HG02981 (cell line): ENCODE measurements around the gene NLK.

Experiments used
- ATAC-seq: cut with Tn5 transposase; IDR thresholded peaks from one replicate; pipeline ENCODE4 v1.9.1; 2021; ENCODE audit warnings: mild to moderate bottlenecking, moderate library complexity; ENCODE audit not compliant: unreplicated experiment

Gene NLK

GRCh38 chr17:28110184-28110583 lies 67.7 kb downstream of the NLK start:
- ATAC-seq: no peak

GRCh38 chr17:28112181-28112580 lies 69.7 kb downstream of the NLK start:
- ATAC-seq: no peak

- no peak for ATAC-seq
Observed at GRCh38 chr17:28112606-28113005, 70.1 kb downstream of the NLK start.

- no peak for ATAC-seq
Observed at GRCh38 chr17:28113269-28113668, 70.8 kb downstream of the NLK start.

GRCh38 chr17:28115046-28115445 lies 72.6 kb downstream of the NLK start:
- ATAC-seq: no peak

GRCh38 chr17:28117304-28117703 lies 74.8 kb downstream of the NLK start:
- ATAC-seq: no peak

- ATAC-seq: no peak
Observed at GRCh38 chr17:28118362-28118761, 75.9 kb downstream of the NLK start.

GRCh38 chr17:28119046-28119445 lies 76.6 kb downstream of the NLK start:
- no peak for ATAC-seq

GRCh38 chr17:28119560-28119959 lies 77.1 kb downstream of the NLK start:
- ATAC-seq: no peak

GRCh38 chr17:28120766-28121165 lies 78.3 kb downstream of the NLK start:
- no peak for ATAC-seq

- no peak for ATAC-seq
Observed at GRCh38 chr17:28124962-28125361, 82.5 kb downstream of the NLK start.

GRCh38 chr17:28125526-28126378 lies 83.3 kb downstream of the NLK start:
- no peak for ATAC-seq

- no peak for ATAC-seq
Observed at GRCh38 chr17:28127196-28127595, 84.7 kb downstream of the NLK start.

- ATAC-seq: no peak
Observed at GRCh38 chr17:28128779-28129178, 86.3 kb downstream of the NLK start.

- ATAC-seq: no peak
Observed at GRCh38 chr17:28130472-28130871, 88.0 kb downstream of the NLK start.

- no peak for ATAC-seq
Observed at GRCh38 chr17:28131599-28131998, 89.1 kb downstream of the NLK start.

GRCh38 chr17:28133562-28133970 lies 91.1 kb downstream of the NLK start:
- no peak for ATAC-seq

- ATAC-seq: no peak
Observed at GRCh38 chr17:28136923-28137322, 94.4 kb downstream of the NLK start.

GRCh38 chr17:28139822-28140221 lies 97.3 kb downstream of the NLK start:
- no peak for ATAC-seq

GRCh38 chr17:28141313-28141712 lies 98.8 kb downstream of the NLK start:
- ATAC-seq: no peak

- no peak for ATAC-seq
Observed at GRCh38 chr17:28141773-28142172, 99.3 kb downstream of the NLK start.

GRCh38 chr17:28142305-28142704 lies 99.8 kb downstream of the NLK start:
- ATAC-seq: no peak

GRCh38 chr17:28144019-28144418 lies 101.5 kb downstream of the NLK start:
- no peak for ATAC-seq
